DMS79 (cell line): ENCODE results near the gene C3orf52.

Source experiments
- DNase-seq: peaks from one replicate; lab custom pipeline; 2025; lab: John Stamatoyannopoulos, UW

C3orf52 gene

GRCh38 chr3:112119962-112120836 lies 34.0 kb downstream of the C3orf52 start:
- DNase-seq, result no peak

- no peak for DNase-seq
These were observed 35.7 kb downstream of the C3orf52 start for GRCh38 chr3:112121577-112122547.

- no peak for DNase-seq
These were observed 36.7 kb downstream of the C3orf52 start for GRCh38 chr3:112122870-112123269.

- no peak for DNase-seq
These were observed 37.4 kb downstream of the C3orf52 start for GRCh38 chr3:112123548-112123947.

- DNase-seq, result no peak
These were observed 38.9 kb downstream of the C3orf52 start for GRCh38 chr3:112124907-112125607.

- DNase-seq, result no peak
These were observed 40.3 kb downstream of the C3orf52 start for GRCh38 chr3:112126511-112126911.

GRCh38 chr3:112127522-112128494 lies 41.6 kb downstream of the C3orf52 start:
- DNase-seq, result no peak

GRCh38 chr3:112128843-112129727 lies 42.9 kb downstream of the C3orf52 start:
- DNase-seq, result no peak

- no peak for DNase-seq
These were observed 43.9 kb downstream of the C3orf52 start for GRCh38 chr3:112129925-112130637.

- DNase-seq, result no peak
These were observed 44.4 kb downstream of the C3orf52 start for GRCh38 chr3:112130638-112130993.

- DNase-seq, result no peak
These were observed 44.9 kb downstream of the C3orf52 start for GRCh38 chr3:112131111-112131510.

GRCh38 chr3:112132088-112132487 lies 45.9 kb downstream of the C3orf52 start:
- no peak for DNase-seq

GRCh38 chr3:112132554-112132953 lies 46.4 kb downstream of the C3orf52 start:
- no peak for DNase-seq

GRCh38 chr3:112132975-112133448 lies 46.8 kb downstream of the C3orf52 start, which contains the start of gene GCSAM:
Gene GCSAM (minus strand): TSS chr3:112133248. CDS start chr3:112133120, 128 bp downstream.
- no peak for DNase-seq

- no peak for DNase-seq
These were observed 47.6 kb downstream of the C3orf52 start for GRCh38 chr3:112133626-112134334.

GRCh38 chr3:112134335-112135124 lies 48.3 kb downstream of the C3orf52 start:
- DNase-seq, result no peak

GRCh38 chr3:112136046-112136445 lies 49.9 kb downstream of the C3orf52 start:
- DNase-seq, result no peak
